GM19099 (cell line): ENCODE data around the gene SVEP1.

Experiments
- POLR2A ChIP-seq: IDR thresholded peaks from 3 replicates; pipeline ENCODE4 v1.6.1; 2011; ENCODE audit warnings: low read depth; ENCODE audit not compliant: insufficient read length; ENCODE audit errors: extremely low read depth

The SVEP1 gene

DNA sequence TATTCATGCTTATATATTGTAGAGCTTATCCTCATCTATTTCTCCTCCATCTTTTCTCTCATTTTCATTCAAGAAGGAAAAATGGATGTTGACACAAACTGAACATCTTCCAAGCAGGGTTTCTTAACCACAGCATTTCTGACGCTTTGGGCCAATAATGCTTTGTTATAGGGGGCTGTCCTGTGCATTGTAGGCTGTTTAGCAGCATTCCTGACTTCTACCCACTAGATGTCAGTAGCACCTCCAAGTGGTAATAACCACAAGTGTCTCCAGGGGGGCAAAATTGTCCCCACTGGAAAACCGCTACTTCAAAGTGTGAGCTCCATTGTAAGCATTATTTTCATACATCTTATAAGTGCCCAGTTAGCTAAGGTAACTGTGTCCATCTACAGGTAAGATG, 239.2 kb downstream of the SVEP1 start:
- TF ChIP-seq POLR2A = no peak

DNA sequence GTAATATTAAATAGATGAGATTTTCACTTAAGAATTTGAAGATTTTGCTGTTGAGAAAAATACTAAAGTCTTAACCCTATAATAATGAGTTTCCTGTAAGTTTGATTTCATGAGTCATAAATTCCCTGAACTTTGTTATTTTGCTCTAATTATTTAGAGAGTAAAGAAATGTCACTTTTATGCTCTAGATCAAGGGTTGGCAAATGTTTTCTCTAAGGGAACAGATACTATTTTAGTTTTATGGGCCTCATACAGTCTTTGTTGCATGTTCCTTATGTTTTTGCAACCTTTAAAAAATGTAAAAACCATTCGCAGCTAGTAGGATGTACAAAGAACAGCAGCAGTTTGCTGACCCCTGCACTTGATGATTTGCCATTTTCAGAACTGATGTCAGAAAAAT, 241.4 kb downstream of the SVEP1 start:
- TF ChIP-seq POLR2A = no peak

DNA sequence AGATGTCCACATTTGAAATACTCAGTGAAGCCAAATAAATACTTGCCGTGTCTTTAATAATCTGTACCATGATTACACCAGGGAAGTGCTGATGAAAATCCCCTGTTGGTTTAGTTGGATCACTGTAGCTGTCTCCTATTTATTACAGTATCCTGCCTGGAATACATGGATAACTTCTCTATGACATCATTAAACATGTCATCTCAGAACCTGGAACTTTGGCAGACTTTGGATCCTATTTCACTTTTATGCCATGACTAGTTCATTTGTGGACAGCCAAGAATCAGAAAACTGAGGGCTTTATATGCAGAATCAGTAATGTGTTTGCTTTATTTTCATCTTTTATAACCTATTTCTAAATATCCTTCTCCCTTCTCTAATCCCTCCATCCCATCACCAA, 241.8 kb downstream of the SVEP1 start, which contains the start of gene TXNDC8:
Gene TXNDC8, minus strand, starts transcription at position 137 of the 400 bp plus-strand sequence.
- TF ChIP-seq POLR2A = no peak

DNA sequence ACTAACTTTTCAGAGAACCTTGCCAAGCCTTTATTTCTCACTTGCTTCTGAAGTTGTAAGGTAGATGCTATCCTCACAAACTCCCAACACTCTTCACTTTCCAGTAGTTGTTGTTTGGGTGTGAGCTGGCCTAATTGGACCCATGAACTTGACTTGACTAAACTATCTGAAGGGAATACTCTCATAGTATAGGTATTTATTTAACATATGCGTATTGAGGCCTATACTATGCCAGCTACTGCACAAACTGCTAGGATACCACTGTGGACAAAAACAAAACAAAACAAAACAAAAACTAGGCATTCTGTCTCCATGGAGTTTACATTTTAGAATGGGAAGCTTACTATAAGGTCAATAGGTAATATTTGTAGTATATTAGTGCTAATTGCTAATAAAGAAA, 243.2 kb downstream of the SVEP1 start:
- no peak for TF ChIP-seq POLR2A

DNA sequence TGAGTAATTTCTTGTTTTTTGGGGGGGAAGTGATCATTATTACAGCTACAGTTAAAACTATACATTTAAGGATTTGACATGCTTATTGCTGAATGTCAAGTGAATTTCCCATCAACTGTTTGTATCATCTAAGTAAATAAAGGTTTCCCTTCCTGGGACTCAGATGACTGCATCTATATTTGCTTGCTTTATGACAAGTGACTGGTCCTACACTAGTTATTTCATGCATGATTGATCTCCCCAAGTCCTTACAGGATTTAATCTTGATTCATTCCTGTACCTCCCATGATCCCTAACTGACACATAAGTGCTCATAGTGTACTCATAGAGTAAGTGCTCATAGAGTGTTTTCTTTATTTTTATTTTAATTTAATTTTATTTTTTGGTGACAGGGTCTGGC, 244.7 kb downstream of the SVEP1 start:
- no peak for TF ChIP-seq POLR2A

DNA sequence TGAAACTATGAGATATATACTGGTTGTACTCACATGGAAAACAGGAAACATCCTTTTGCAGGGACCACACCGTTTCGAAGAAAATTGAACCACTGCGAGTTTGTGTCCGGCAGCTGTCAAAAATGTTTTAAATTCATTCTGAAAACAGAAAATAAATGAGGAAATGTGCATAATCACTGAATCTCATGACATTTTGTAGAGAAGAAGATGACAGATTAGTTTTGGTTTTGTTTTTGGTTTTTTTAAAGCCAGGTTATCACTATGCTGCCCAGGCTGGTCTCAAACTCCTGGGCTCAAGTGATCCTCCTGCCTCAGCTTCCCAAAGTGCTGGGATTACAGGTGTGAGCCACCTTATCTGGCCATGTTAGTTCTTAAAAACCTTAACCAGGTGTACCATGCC, 245.4 kb downstream of the SVEP1 start:
- no peak for TF ChIP-seq POLR2A

DNA sequence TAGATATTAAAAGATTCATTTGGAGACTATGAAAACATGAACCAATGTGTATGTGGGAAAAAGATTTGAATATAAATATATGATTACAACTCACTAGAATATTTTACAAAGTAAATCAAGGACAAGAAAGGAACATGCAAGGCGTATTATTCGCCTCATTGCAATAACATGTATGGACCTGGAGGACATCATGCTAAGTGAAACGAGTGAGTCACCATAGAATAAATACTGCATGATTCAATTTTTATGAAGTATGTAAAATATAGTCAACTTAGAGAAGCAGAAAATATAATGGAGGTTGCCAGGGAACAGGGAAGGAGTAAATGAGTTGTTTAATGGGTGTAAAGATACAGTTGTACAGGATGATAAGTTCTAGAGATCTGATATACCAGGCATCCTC, 246.8 kb downstream of the SVEP1 start:
- TF ChIP-seq POLR2A = no peak

DNA sequence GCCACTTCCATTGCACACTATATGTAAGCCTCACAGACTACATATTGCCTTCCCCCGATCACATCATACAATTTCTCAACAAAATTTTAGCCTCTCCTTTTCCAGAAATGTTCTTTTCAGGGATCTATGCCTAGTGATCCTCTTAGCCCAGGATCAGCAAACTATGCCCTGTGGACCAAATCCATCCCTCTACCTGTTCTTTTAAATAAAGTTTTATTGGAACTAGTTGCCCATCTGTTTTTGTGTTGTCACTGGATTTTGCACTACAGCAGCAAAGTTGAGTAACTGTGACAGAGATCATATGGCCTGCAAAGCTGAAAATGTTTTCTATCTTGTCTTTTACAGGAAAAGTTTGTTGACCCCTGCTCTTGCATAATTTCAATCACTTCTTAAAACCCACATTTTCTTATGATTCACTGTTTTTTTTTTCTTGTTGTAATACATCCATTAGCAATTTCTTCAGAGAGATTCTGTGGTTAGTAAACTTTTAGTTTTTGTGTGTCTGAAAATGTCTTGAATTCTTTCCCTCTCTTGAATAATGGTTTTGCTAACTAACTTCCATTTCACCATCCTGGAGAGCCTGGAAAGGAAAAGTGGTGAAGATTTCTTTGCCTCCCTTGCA, 248.9 kb downstream of the SVEP1 start:
- TF ChIP-seq POLR2A = no peak

DNA sequence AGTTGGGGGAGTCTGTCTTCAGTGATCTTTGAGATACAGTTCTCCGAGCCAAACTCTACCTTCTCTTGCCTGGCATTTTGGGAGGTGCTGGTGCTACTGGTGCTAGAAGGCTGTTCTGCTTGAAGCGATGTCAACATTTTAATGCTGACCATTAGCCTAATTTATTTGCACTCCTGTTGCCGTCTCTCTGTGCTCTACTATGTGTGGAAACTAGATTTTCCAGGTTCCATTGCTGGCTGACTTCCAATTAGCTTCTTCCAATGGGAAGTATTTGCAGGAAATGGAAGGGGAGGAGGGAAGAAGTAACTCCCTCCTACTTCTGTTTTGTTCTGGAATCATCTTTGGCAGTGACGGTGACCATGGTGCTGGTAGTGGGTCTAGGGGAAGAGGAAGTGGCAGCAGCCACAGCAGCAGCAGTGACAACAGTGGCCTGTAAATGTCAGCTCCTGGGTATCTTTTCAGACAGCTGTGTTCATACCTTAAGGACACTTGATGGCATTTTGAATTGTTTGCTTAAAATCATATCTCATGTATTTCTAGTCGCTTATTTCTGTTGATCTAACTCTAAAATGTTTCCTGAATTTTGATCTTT, 249.8 kb downstream of the SVEP1 start:
- no peak for TF ChIP-seq POLR2A

DNA sequence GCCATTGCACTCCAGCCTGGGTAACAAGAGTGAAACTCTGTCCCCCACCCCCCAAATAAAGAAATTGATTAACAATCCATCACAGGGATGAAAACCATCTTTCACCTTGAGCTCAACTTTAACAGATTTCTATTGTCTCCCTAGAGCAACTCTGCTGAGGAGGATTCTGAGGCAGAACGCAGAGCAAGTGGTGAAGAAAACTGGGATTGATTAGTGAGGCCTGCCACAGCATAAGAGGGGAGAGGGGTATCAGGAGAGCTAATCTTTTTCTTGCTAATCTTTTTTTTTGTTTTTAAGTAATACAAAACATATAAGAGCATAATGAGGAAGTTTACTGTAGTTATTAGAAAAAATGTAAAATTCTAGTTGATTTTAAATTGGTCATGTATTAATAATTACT, 250.8 kb downstream of the SVEP1 start:
- TF ChIP-seq POLR2A = no peak

DNA sequence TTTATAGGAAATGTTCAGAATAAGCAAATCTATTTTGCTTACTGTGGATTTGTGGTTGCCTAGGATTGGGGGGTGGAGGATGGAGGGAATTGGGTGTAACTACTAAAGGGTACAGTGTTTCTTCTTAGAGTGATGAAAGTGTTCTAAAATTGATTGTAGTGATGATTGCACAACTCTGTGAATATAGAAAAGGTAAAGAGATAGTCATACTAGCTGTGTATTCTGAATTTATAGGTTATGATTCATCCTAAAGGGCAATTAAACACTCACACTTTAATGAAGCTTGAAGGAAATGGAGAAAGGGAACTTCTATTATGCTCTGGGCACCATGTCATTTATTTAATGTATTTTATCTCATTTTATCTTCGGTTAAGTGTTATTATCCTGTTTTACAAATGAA, 251.8 kb downstream of the SVEP1 start:
- TF ChIP-seq POLR2A = no peak

DNA sequence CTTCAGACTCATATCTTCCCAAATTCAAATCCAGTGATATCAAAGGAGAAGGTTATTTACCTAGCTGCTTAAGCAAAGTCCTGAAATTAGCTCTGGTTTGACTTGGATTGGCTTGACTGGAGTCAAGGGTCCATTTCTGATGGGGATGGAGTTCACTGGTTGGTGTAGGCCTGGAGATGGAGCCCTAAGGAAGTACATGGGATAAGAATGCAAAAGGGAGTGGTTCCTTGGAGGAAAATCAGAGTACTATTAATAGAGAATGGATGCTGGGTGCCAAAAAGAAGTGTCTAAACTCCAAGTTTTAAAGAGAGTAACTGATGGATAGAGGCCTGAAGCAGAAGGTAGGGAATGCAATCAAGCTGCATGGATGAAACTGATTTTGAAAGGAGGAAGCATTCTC, 255.7 kb downstream of the SVEP1 start:
- no peak for TF ChIP-seq POLR2A

DNA sequence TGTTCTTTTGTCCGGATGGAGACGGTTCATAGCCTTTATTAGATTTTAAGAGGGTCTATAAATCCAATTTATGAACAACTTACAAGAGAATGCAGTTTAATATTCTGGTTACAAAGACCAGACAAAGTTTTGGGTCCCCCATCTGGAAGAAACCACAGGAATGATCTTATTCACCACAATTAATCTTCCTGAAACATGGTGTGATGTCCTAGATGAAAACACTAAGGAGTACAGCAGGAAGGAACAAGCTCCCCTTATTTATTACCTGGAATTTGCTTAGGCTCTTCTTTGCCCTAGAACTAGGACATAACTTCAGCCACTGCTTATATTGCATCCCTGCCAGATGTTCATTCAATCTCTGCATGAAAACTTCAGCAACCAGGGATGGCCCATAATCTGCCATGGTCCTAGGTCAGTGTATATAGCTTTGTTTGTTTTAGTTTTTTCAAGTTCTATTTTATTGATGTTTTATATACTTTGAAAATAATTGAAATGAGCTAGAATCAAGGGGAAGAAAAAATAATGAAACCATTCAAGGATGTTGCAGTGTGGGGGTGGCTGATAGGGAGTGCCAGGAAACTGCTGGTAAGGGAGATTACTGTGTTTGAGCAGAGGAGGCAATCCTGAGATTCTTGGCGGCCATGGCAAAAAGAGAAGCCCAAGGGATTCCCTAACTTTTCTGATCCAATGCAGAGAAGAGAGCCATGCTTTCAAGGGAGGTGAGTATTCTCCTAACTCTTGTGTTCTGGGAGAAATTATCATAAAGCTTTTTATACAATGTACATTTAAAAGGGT, 258.7 kb downstream of the SVEP1 start:
- no peak for TF ChIP-seq POLR2A

DNA sequence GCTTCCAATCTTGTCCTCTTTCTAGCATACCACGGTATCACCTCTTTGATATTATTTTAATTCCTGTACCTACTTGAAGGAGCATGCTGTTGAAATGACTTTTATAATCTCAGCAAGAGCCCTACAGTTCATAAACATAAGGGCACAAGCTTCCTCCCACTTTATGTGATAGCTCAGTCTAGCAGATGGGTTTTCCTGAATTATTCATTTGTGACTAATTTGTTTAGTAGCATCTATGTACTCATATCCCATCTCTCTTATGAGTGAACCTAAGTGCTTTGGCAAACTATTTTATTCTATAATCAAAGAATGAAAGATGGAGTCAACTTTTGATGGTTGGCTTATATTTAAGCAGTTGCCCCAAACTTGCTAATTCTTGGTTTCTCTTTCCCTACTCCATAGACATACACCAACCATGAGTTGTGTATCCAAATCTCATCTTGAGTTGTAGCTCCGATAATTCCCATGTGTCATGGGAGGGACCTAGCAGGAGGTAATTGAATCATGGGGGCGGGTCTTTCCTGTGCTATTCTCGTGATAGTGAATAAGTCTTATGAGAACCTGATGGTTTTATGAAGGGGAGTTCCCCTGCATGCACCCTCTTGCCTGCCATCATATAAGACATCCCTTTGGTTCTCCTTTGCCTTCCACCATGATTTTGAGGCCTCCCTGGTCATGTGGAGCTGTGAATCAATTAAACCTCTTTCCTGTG, 259.6 kb downstream of the SVEP1 start:
- no peak for TF ChIP-seq POLR2A

DNA sequence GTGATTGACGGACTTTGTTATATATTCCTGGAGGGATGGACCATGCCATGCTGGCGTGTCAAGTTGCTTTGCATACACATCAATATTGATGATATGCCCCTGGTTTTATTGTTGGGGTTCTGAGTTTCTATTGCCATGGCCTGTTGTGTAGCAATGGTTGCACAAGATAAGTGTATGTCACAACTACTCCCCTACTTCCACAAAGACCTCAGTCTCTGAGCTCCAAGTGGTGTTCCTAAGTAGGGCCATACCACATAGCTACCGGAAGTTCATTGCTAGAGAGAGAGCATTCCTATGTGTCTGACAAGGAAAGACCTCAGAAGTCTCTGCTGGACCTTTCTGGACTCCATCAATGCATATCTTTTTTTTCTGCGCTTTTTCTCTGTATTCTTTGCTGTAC, 261.6 kb downstream of the SVEP1 start:
- no peak for TF ChIP-seq POLR2A
